Naive thymus-derived CD4-positive, alpha-beta T cell (primary cell): ENCODE measurements around the gene FRMPD2. TPM values are rescaled to one million over a fixed set of nuclear protein-coding genes. Genes with fewer than 3 reads are reported as not detected.
"Not testable (repeated sequence)": the region's sequence is repeated elsewhere in the genome, so short reads cannot be mapped to it uniquely, and the experiment has no call there.

Experiments used
- ATAC-seq: fragments of 150-1000 bp; cut with Tn5 transposase; 2 replicates; pipeline ENCODE4 v1.10.0; 2021; ENCODE audit warnings: mild to moderate bottlenecking, moderate library complexity
- CTCF ChIA-PET: fragments of 350-600 bp; sonication (Branson Sonifier 250); formaldehyde crosslinking; loops from one replicate; lab custom pipeline; 2021; ENCODE audit warnings: antibody characterized with exemption; lab: Charles Lee
- POLR2A ChIA-PET: fragments of 350-600 bp; sonication (Branson Sonifier 250); formaldehyde crosslinking; loops from one replicate; lab custom pipeline; 2021; ENCODE audit warnings: antibody characterized with exemption, inconsistent platforms; lab: Charles Lee
- DNase-seq, 9 donors: peaks; one replicate each; pipeline versions ENCODE4 v3.0.0 to v3.0.0-alpha.2; 2020 to 2022; ENCODE audit warnings: mixed read lengths in 1 of 9
- H3K27ac ChIP-seq: one replicate; pipeline ENCODE4 v1.7.0; 2013; ENCODE audit warnings: mild to moderate bottlenecking, low read depth, low read length, moderate library complexity
- H3K27me3 ChIP-seq, 2 donors: one replicate each; pipeline ENCODE4 v1.7.0; 2013; ENCODE audit warnings: low read length in 2 of 2, mild to moderate bottlenecking in 2 of 2, moderate library complexity in 2 of 2; ENCODE audit not compliant: control insufficient read depth in 2 of 2, insufficient read depth in 2 of 2
- H3K36me3 ChIP-seq, 3 experiments: 1 replicate in 2 of 3; 2 replicates in 1 of 3; pipeline ENCODE4 v1.7.0; 2013; ENCODE audit warnings: low read length in 3 of 3, mild to moderate bottlenecking in 3 of 3, moderate library complexity in 1 of 3; ENCODE audit not compliant: insufficient read depth in 3 of 3, control insufficient read depth in 2 of 3
- H3K4me1 ChIP-seq, 2 donors: one replicate each; pipeline ENCODE4 v1.7.0; 2013; ENCODE audit warnings: low read length in 2 of 2, mild to moderate bottlenecking in 2 of 2, moderate library complexity in 1 of 2; ENCODE audit not compliant: control insufficient read depth in 2 of 2, insufficient read depth in 2 of 2
- H3K4me3 ChIP-seq: 2 replicates; pipeline ENCODE4 v1.7.0; 2013; ENCODE audit warnings: mild to moderate bottlenecking, low read length
- H3K9me3 ChIP-seq, 3 experiments: 1 replicate in 2 of 3; 2 replicates in 1 of 3; pipeline ENCODE4 v1.7.0; 2013; ENCODE audit warnings: low read length in 3 of 3; ENCODE audit not compliant: control insufficient read depth in 2 of 3
- H3K27ac Mint-ChIP-seq, 9 donors: one replicate each; pipeline ENCODE4 v1.8.0; 2020 to 2022; ENCODE audit warnings: mixed read lengths in 9 of 9, mild to moderate bottlenecking in 8 of 9, moderate library complexity in 5 of 9, inconsistent platforms in 2 of 9
- H3K27me3 Mint-ChIP-seq, 5 donors: one replicate each; pipeline ENCODE4 v1.8.0; 2021 to 2022; ENCODE audit warnings: mixed read lengths in 5 of 5, mild to moderate bottlenecking in 1 of 5
- H3K36me3 Mint-ChIP-seq, 5 donors: one replicate each; pipeline ENCODE4 v1.8.0; 2020 to 2022; ENCODE audit warnings: mixed read lengths in 5 of 5, mild to moderate bottlenecking in 3 of 5, inconsistent platforms in 1 of 5
- H3K4me1 Mint-ChIP-seq, 7 donors: one replicate each; pipeline ENCODE4 v1.8.0; 2020 to 2022; ENCODE audit warnings: mixed read lengths in 7 of 7, mild to moderate bottlenecking in 3 of 7, inconsistent platforms in 1 of 7
- H3K4me3 Mint-ChIP-seq, 10 donors: one replicate each; pipeline ENCODE4 v1.8.0; 2020 to 2022; ENCODE audit warnings: mild to moderate bottlenecking in 10 of 10, mixed read lengths in 10 of 10, moderate library complexity in 6 of 10, inconsistent platforms in 2 of 10
- H3K9me3 Mint-ChIP-seq, 11 donors: one replicate each; pipeline ENCODE4 v1.8.0; 2020 to 2022; ENCODE audit warnings: mixed read lengths in 11 of 11, mild to moderate bottlenecking in 4 of 11, inconsistent platforms in 1 of 11, moderate library complexity in 1 of 11
- intact Hi-C, 2 donors: fragments of 100-400 bp; cut with micrococcal nuclease; formaldehyde crosslinking; loops; one replicate each; pipeline ENCODE4 v1.15.1; 2023
- polyA plus RNA-seq, 2 donors: library from polyadenylated mRNA; unstranded; fragments of 300-500 nt; fragmentation: Illumina TruSeq; gene quantifications; one replicate each; pipeline ENCODE4 v1.2.3, GENCODE V29; 2021
- total RNA-seq, 6 experiments: library from RNA in 5 of 6; stranded (reverse) in 5 of 6; gene quantifications; 1 replicate in 5 of 6; 2 replicates in 1 of 6; pipeline ENCODE4 v1.2.3 and lab custom pipeline; 2021 to 2026

Gene FRMPD2
- total and polyA plus RNA-seq, 7 experiments from 2014 or later = 0.24 TPM; not detected in 6

DNA sequence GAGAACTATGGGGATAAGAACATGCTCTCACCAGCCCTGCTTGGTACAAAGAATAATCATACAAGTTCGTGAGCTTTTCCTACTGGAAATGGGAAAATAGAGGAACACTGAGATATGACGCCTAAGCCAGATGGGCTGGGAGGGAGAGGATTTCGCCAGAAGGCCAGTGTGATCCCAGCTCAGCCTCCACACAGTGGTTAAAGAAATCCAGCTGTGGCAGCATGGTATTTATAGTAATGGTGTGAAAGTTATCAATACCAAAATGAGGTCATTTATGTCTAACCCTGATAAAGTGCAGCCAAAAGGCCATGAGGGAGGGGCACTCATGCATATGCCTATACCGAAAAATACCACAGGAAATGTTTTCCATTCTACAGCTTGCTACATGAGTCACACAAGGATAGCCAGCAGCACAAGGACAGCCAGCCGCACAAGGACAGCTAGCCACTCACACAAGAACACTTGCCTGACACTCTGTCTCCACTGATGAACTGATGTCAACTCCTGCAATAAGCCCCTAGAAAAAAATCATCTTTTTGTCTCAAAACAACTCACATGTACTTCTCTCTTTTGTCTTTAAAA is 49.4 kb downstream of the FRMPD2 start:
- ChIA-PET POLR2A (no interaction called here), CTCF (no interaction called here)
- H3K4me1 ChIP-seq = no peaks in the 10 kb centered on the region
- Mint-ChIP-seq H3K36me3 (peaks cover 0 to 1% (median 0%) of the 10 kb centered on the region in 5 donors), H3K4me3 (no peak overlapping the region), H3K4me1 (peaks cover 0 to 3% (median 0%) of the 10 kb centered on the region in 7 donors), H3K27ac (no peak overlapping the region), H3K27me3 (peaks cover 0 to 33% (median 21%) of the 10 kb centered on the region in 5 donors), H3K9me3 (peaks cover 0 to 1% (median 0%) of the 10 kb centered on the region in 11 donors)
- ATAC-seq (no peak), DNase-seq (no peak)
- intact Hi-C loops = no loop called here
- no peaks in the 10 kb centered on the region for H3K27me3 ChIP-seq
- H3K27ac ChIP-seq = no peak overlapping the region
- H3K9me3 ChIP-seq = no peaks in the 10 kb centered on the region
- H3K4me3 ChIP-seq = no peak overlapping the region
- H3K36me3 ChIP-seq = no peaks in the 10 kb centered on the region

DNA sequence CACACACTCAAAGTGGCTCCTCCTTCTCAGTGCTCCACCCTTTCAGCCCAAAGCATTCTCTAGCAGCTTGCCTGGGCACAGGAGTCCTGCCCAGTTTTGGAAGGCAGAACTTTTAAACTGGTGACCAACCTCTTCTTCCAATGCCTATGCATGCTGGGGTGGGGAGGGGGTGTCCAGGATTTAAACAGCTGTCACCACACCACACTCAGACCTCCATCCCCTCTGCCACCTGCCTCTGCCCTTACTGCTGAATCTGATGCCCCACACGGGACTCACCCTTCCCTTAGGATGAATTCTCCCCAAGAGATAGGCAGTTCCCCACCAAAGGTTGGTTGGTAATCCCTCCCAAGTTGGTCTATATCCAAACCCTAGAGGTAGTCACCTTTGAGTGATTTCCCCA is 50.2 kb downstream of the FRMPD2 start:
- ATAC-seq (no peak), DNase-seq (no peak)
- H3K27ac Mint-ChIP-seq = no peak overlapping the region
- Histone ChIP-seq H3K4me3 (no peak overlapping the region), H3K4me1 (no peaks in the 10 kb centered on the region), H3K27ac (no peak overlapping the region), H3K27me3 (no peaks in the 10 kb centered on the region), H3K9me3 (no peaks in the 10 kb centered on the region), H3K36me3 (no peaks in the 10 kb centered on the region)
- no peak overlapping the region for H3K4me3 Mint-ChIP-seq
- H3K4me1 Mint-ChIP-seq = peaks cover 0 to 3% (median 0%) of the 10 kb centered on the region in 7 donors
- POLR2A ChIA-PET = no interaction called here
- intact Hi-C loops = no loop called here
- CTCF ChIA-PET = interaction anchor here (0.6 kb wide), 1 partner anchor 1145 kb away, joined by 3 read pairs; no protein-coding TSS in a partner anchor
- peaks cover 0 to 35% (median 23%) of the 10 kb centered on the region in 5 donors for H3K27me3 Mint-ChIP-seq
- peaks cover 0 to 2% (median 0%) of the 10 kb centered on the region in 11 donors for H3K9me3 Mint-ChIP-seq
- peaks cover 0 to 1% (median 0%) of the 10 kb centered on the region in 5 donors for H3K36me3 Mint-ChIP-seq

- Histone ChIP-seq H3K36me3 (no peaks in the 10 kb centered on the region), H3K27me3 (no peaks in the 10 kb centered on the region), H3K4me1 (no peaks in the 10 kb centered on the region), H3K9me3 (no peaks in the 10 kb centered on the region), H3K27ac (no peak overlapping the region), H3K4me3 (no peak overlapping the region)
- Mint-ChIP-seq H3K4me1 (peaks cover 0 to 3% (median 0%) of the 10 kb centered on the region in 7 donors), H3K27ac (no peak overlapping the region), H3K27me3 (peaks cover 9 to 30% (median 15%) of the 10 kb centered on the region in 5 donors), H3K36me3 (peaks cover 0 to 1% (median 0%) of the 10 kb centered on the region in 5 donors), H3K9me3 (peaks cover 0 to 3% (median 0%) of the 10 kb centered on the region in 11 donors), H3K4me3 (no peak overlapping the region)
- POLR2A ChIA-PET = no interaction called here
- intact Hi-C loops = no loop called here
- ATAC-seq = no peak
- DNase-seq = no peak
- CTCF ChIA-PET = no interaction called here
Observed at GRCh38 chr10:48221814-48222213, 52.7 kb downstream of the FRMPD2 start.

GRCh38 chr10:48221031-48221430 is 53.5 kb downstream of the FRMPD2 start:
- H3K36me3 Mint-ChIP-seq, DNase-seq, H3K27me3 ChIP-seq, CTCF ChIA-PET, ATAC-seq, H3K4me1 Mint-ChIP-seq, H3K27ac ChIP-seq, POLR2A ChIA-PET, H3K27ac Mint-ChIP-seq, H3K4me1 ChIP-seq, H3K4me3 Mint-ChIP-seq, H3K4me3 ChIP-seq, intact Hi-C loops, H3K9me3 Mint-ChIP-seq, H3K36me3 ChIP-seq, H3K9me3 ChIP-seq: not testable (repeated sequence)
- peaks cover 7 to 30% (median 15%) of the 10 kb centered on the region in 5 donors for H3K27me3 Mint-ChIP-seq

GRCh38 chr10:48219194-48219593 is 55.3 kb downstream of the FRMPD2 start:
- DNase-seq = no peak
- Mint-ChIP-seq H3K27ac (no peak overlapping the region), H3K9me3 (peaks cover 0 to 7% (median 0%) of the 10 kb centered on the region in 11 donors), H3K4me3 (no peak overlapping the region), H3K4me1 (no peaks in the 10 kb centered on the region), H3K27me3 (peaks cover 5 to 24% (median 16%) of the 10 kb centered on the region in 5 donors), H3K36me3 (no peaks in the 10 kb centered on the region)
- ATAC-seq = no peak
- Histone ChIP-seq H3K36me3 (no peaks in the 10 kb centered on the region), H3K4me3 (no peak overlapping the region), H3K27me3 (no peaks in the 10 kb centered on the region), H3K9me3 (no peaks in the 10 kb centered on the region), H3K4me1 (no peaks in the 10 kb centered on the region), H3K27ac (no peak overlapping the region)
- POLR2A ChIA-PET = no interaction called here
- intact Hi-C loops = loop anchor here in 1 of 2 donors (10.0 kb wide), 1 partner anchor 286 kb away; no protein-coding TSS in a partner anchor
- CTCF ChIA-PET = no interaction called here

- no peaks in the 10 kb centered on the region for H3K4me1 Mint-ChIP-seq
- H3K4me3 ChIP-seq = no peak overlapping the region
- intact Hi-C loops = loop anchor here in 1 of 2 donors (10.0 kb wide), 1 partner anchor 288 kb away; no protein-coding TSS in a partner anchor
- no peak for DNase-seq
- H3K27ac ChIP-seq = no peak overlapping the region
- H3K27me3 Mint-ChIP-seq = peaks cover 5 to 23% (median 9%) of the 10 kb centered on the region in 5 donors
- H3K4me3 Mint-ChIP-seq = no peak overlapping the region
- no peak for ATAC-seq
- H3K36me3 Mint-ChIP-seq = no peaks in the 10 kb centered on the region
- H3K36me3 ChIP-seq = no peaks in the 10 kb centered on the region
- peaks cover 0 to 7% (median 0%) of the 10 kb centered on the region in 11 donors for H3K9me3 Mint-ChIP-seq
- CTCF ChIA-PET = no interaction called here
- no peaks in the 10 kb centered on the region for H3K4me1 ChIP-seq
- POLR2A ChIA-PET = no interaction called here
- H3K27me3 ChIP-seq = no peaks in the 10 kb centered on the region
- no peak overlapping the region for H3K27ac Mint-ChIP-seq
- no peaks in the 10 kb centered on the region for H3K9me3 ChIP-seq
Observed at GRCh38 chr10:48216744-48217143, 57.8 kb downstream of the FRMPD2 start.

- H3K27me3 ChIP-seq = no peaks in the 10 kb centered on the region
- DNase-seq (no peak), ATAC-seq (no peak)
- H3K4me1 Mint-ChIP-seq = no peaks in the 10 kb centered on the region
- H3K36me3 Mint-ChIP-seq = no peaks in the 10 kb centered on the region
- no peaks in the 10 kb centered on the region for H3K4me1 ChIP-seq
- no peak overlapping the region for H3K4me3 Mint-ChIP-seq
- no peaks in the 10 kb centered on the region for H3K9me3 ChIP-seq
- CTCF ChIA-PET = no interaction called here
- H3K36me3 ChIP-seq = no peaks in the 10 kb centered on the region
- peaks cover 5 to 23% (median 9%) of the 10 kb centered on the region in 5 donors for H3K27me3 Mint-ChIP-seq
- peaks cover 0 to 6% (median 0%) of the 10 kb centered on the region in 11 donors for H3K9me3 Mint-ChIP-seq
- POLR2A ChIA-PET = no interaction called here
- H3K27ac Mint-ChIP-seq = no peak overlapping the region
- intact Hi-C loops = loop anchor here in 1 of 2 donors (10.0 kb wide), 1 partner anchor 289 kb away; no protein-coding TSS in a partner anchor
- no peak overlapping the region for H3K27ac ChIP-seq
- no peak overlapping the region for H3K4me3 ChIP-seq
Observed at GRCh38 chr10:48216204-48216505, 58.3 kb downstream of the FRMPD2 start.
